Testis (tissue), 3 donors: ENCODE measurements around the gene ADRM1. TPM values are rescaled to one million over a fixed set of nuclear protein-coding genes. Genes with fewer than 3 reads are reported as not detected.

Source experiments
- DNase-seq: peaks from one replicate; pipeline ENCODE4 v3.0.0-alpha.2; 2019
- H3K27ac ChIP-seq, 2 donors: fragments of 200-600 bp; sonication (generic); one replicate each; pipeline ENCODE4 v1.5.1; 2019
- H3K27me3 ChIP-seq: fragments of 200-600 bp; sonication (generic); one replicate; pipeline ENCODE4 v1.5.1; 2019
- H3K36me3 ChIP-seq: fragments of 200-600 bp; sonication (generic); one replicate; pipeline ENCODE4 v1.5.1; 2017; ENCODE audit warnings: low read depth; ENCODE audit errors: missing control alignments
- H3K4me1 ChIP-seq: fragments of 200-600 bp; sonication (generic); one replicate; pipeline ENCODE4 v1.5.1; 2019
- H3K4me3 ChIP-seq, 2 donors: fragments of 200-600 bp; sonication (generic); one replicate each; pipeline ENCODE4 v1.5.1; 2017 to 2019
- H3K9me3 ChIP-seq: fragments of 200-600 bp; sonication (generic); one replicate; pipeline ENCODE4 v1.5.1; 2017
- POLR2A ChIP-seq: fragments of 450-650 bp; IDR thresholded peaks from one replicate; pipeline ENCODE4 v1.6.1; 2017; ENCODE audit warnings: antibody characterized with exemption, mild to moderate bottlenecking, moderate library complexity
- WGBS, 2 donors: methylation state at CpG; one replicate each; pipeline ENCODE4 v1.1.5; 2018; 5-methylcytosine and 5-hydroxymethylcytosine counted together
- intact Hi-C: fragments of 100-400 bp; cut with DNase I; formaldehyde crosslinking; loops from one replicate; pipeline ENCODE4 v1.15.1; 2023; ENCODE audit warnings: low total_unique reads
- polyA plus RNA-seq: library from polyadenylated mRNA; stranded (reverse); fragments of 350-450 nt; fragmentation: Illumina TruSeq; extraction: RNeasy Lipid Tissue Mini Kit (QIAGEN cat#74804); gene quantifications from one replicate; pipeline ENCODE4 v1.2.3, GENCODE V29; 2014; ENCODE audit warnings: low read depth, low replicate concordance; ENCODE audit not compliant: insufficient read depth
- total RNA-seq, 2 donors: library from RNA; depleted of rRNA; stranded (reverse); fragments of >200 nt; gene quantifications; one replicate each; pipeline ENCODE4 v1.2.3, GENCODE V29; 2016
- TF ChIP-seq, protein P1 (sequence below), 3 experiments: fragments of 450-650 bp in 2 of 3; fragments of 200-600 bp in 1 of 3; sonication (generic) in 1 of 3; IDR thresholded peaks; one replicate each; pipeline ENCODE4 v1.5.1; 2016 to 2019; ENCODE audit warnings: antibody characterized with exemption in 3 of 3, mild to moderate bottlenecking in 2 of 3, moderate library complexity in 1 of 3

Gene ADRM1
- total and polyA plus RNA-seq, 3 donors from 2014 or later, result 191 to 286 (median 283) TPM

DNA sequence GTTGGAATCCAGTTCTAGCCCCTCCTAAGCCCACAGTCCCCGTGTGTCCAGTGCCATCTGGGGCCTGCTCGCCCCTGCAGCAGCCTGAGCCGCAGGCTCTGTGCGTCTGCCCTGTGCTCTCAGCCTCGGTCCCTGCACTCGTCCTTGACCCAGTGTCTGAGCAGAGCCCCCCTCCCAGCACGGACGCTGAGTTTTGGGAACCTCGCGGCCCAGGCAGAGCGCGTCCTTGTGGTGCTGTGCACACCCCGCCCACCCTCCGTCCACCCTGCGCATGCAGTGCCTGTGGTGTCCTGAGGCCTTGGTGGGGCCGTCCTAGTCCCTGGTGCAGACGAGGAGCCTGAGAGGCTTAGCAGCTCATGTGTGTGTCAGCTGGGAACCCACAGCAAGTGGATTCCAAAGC lies 32.9 kb upstream of the ADRM1 start:
- 53 to 65% methylated on average over 9 to 17 of the region's 17 CpGs for WGBS, 2 donors
- Histone ChIP-seq H3K27ac (no peak overlapping the region), H3K27me3 (no peaks in the 10 kb centered on the region), H3K36me3 (no peaks in the 10 kb centered on the region), H3K4me1 (peaks cover 24% of the 10 kb centered on the region), H3K4me3 (no peak overlapping the region), H3K9me3 (no peaks in the 10 kb centered on the region)
- peak; percentile 67 for DNase-seq
- TF ChIP-seq, protein P1, sequence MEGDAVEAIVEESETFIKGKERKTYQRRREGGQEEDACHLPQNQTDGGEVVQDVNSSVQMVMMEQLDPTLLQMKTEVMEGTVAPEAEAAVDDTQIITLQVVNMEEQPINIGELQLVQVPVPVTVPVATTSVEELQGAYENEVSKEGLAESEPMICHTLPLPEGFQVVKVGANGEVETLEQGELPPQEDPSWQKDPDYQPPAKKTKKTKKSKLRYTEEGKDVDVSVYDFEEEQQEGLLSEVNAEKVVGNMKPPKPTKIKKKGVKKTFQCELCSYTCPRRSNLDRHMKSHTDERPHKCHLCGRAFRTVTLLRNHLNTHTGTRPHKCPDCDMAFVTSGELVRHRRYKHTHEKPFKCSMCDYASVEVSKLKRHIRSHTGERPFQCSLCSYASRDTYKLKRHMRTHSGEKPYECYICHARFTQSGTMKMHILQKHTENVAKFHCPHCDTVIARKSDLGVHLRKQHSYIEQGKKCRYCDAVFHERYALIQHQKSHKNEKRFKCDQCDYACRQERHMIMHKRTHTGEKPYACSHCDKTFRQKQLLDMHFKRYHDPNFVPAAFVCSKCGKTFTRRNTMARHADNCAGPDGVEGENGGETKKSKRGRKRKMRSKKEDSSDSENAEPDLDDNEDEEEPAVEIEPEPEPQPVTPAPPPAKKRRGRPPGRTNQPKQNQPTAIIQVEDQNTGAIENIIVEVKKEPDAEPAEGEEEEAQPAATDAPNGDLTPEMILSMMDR (IDR thresholded peaks at IDR 0.05), result no peak
- no peak for TF ChIP-seq POLR2A
- intact Hi-C loops, result no loop called here

DNA sequence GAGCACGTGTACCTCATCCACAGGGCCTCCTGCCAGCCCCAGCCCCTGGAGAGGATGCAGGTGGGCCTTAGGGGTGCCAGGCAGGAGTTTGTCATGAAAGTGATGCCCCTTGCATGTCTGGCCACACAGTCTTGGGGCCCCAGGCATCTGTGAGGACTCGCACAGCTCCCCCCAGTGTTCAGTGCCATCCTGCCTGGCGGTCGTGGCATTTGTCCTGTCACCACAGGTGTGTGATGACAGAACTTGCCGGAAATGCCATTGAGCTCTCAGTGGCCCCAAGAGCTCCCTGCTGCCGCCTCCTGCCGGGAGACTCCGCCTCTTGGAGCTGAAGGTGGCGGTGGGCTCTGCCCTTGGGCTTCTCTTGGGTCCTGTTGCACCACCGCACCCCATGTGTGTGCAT lies 30.6 kb upstream of the ADRM1 start:
- WGBS, 2 donors, result 89 to 96% methylated on average over 7 to 10 of the region's 10 CpGs
- no peak overlapping the region for H3K4me3 ChIP-seq
- H3K4me1 ChIP-seq, result peaks cover 33% of the 10 kb centered on the region
- DNase-seq, result no peak
- H3K36me3 ChIP-seq, result no peaks in the 10 kb centered on the region
- TF ChIP-seq, protein P1 (IDR thresholded peaks at IDR 0.05), result no peak
- TF ChIP-seq POLR2A, result no peak
- intact Hi-C loops, result no loop called here
- no peaks in the 10 kb centered on the region for H3K27me3 ChIP-seq
- H3K27ac ChIP-seq, result no peak overlapping the region
- no peaks in the 10 kb centered on the region for H3K9me3 ChIP-seq

DNA sequence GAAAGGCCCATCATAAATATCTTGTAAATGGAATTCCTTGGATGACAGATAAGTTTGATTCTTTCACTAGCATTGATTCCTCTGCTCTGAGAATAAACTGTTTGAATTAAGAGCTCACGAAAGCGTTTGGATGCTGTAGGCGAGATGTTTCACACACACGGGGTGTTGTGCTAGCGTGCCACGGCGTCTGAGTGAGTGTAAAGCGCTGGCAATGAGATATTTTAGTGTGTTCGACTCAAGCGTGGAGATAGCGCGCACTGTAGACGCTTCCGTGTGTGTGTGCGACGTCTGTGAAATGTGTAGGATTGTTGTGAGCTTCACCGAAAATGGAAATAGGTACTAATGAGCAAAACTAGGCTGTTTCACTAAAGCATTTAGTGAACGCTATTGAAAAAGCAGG lies 29.4 kb upstream of the ADRM1 start:
- no peak for TF ChIP-seq POLR2A
- TF ChIP-seq, protein P1 (IDR thresholded peaks at IDR 0.05), result no peak
- 94 to 97% methylated on average over 18 of the region's 18 CpGs for WGBS, 2 donors
- Histone ChIP-seq H3K27me3 (no peaks in the 10 kb centered on the region), H3K9me3 (no peaks in the 10 kb centered on the region), H3K27ac (peak overlapping the region in 1 of 2 donors; percentile 1), H3K4me3 (no peak overlapping the region), H3K4me1 (peaks cover 34% of the 10 kb centered on the region), H3K36me3 (no peaks in the 10 kb centered on the region)
- DNase-seq, result no peak
- intact Hi-C loops, result no loop called here

DNA sequence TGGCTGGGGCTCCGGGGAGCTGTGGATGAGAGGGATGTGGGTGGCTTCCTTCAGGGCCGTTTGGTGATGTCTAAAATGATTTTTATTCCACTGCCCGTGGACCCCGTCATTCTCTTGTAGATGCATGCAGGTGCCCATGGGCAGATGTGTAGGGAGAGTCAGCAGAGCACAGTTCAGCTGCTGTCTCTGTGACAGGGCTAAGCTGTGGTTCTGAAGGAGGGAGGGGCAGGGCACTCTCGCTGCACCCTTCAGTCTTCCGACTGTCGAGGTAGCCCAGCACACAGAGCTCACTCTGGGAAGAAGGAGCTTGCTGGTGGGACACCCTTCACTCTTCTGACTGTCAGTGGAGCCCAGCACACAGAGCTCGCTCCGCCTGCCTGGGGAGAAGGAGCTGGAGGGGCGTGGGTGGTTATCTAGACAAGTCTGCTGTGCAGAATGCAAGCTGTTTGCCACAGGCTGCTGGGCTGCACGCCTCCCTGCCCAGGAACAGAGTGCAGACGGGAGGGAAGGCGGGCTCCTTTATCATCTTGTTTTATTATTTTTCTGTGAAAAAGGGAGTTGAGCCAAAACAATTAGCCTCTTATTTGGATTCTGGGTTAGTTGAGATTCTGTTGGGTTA lies 28.4 kb upstream of the ADRM1 start:
- no peaks in the 10 kb centered on the region for H3K27me3 ChIP-seq
- H3K36me3 ChIP-seq, result no peaks in the 10 kb centered on the region
- intact Hi-C loops, result no loop called here
- H3K27ac ChIP-seq, result peak overlapping the region in 1 of 2 donors; percentile 1
- TF ChIP-seq POLR2A, result no peak
- TF ChIP-seq, protein P1 (IDR thresholded peaks at IDR 0.05), result no peak
- H3K4me1 ChIP-seq, result peaks cover 29% of the 10 kb centered on the region
- no peaks in the 10 kb centered on the region for H3K9me3 ChIP-seq
- WGBS, 2 donors, result 43 to 57% methylated on average over 13 of the region's 13 CpGs
- DNase-seq, result peak; percentile 86
- H3K4me3 ChIP-seq, result no peak overlapping the region

DNA sequence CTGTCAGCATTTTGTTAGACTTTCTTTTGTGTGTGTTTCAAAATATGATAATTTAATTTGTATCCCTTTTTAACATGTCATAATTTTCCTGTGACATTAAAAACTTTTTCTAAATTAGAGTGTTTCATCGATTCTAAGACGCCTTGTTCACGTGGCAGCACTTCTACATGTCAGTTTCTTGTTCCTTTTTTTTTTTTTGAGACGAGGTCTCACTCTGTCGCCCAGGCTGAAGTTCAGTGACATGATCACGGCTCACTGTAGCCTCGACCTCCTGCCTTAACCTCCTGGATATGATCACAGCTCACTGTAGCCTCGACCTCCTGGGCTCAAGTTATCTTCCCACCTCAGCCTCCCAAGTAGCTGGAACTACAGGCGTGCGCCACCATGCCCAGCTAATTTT lies 27.6 kb upstream of the ADRM1 start:
- H3K27me3 ChIP-seq, result no peaks in the 10 kb centered on the region
- H3K27ac ChIP-seq, result peak overlapping the region in 1 of 2 donors; percentile 1
- no peak for TF ChIP-seq POLR2A
- TF ChIP-seq, protein P1 (IDR thresholded peaks at IDR 0.05), result no peak
- H3K9me3 ChIP-seq, result no peaks in the 10 kb centered on the region
- peaks cover 21% of the 10 kb centered on the region for H3K4me1 ChIP-seq
- intact Hi-C loops, result no loop called here
- DNase-seq, result no peak
- no peaks in the 10 kb centered on the region for H3K36me3 ChIP-seq
- no peak overlapping the region for H3K4me3 ChIP-seq
- WGBS, 2 donors, result 67 to 72% methylated on average over 10 of the region's 10 CpGs
